Measurements from ENCODE around the gene ST6GALNAC3.

DNA sequence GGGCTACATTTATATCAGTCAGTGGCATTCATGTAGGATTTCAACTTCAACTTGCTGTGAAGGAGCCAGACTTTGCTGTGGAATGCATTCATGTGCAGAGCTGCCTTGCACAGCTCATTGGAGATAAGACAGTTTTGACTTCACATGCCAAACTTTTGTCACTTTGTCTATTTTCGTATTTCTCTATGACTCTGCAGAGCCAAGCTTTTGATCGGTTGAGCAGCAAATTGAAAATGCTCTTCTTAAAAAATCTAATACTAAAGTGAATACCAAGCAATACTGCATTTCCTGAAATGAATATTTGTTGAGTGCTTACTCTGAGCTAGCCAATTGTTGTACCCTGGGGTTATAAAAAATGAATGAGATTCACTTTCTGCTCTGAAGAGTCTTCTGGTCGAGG, 388.7 kb downstream of the ST6GALNAC3 start:
- no peak for TF ChIP-seq POLR2AphosphoS5 (IDR thresholded peaks at IDR 0.05; ENCODE audit: low read depth, low read length)
- no peak for TF ChIP-seq TAF1 (IDR thresholded peaks at IDR 0.05; ENCODE audit: borderline replicate concordance, low read depth, low read length)
- TF ChIP-seq POLR2A (IDR thresholded peaks at IDR 0.05; ENCODE audit: low read depth, low read length): no peak
